Heart left ventricle (tissue), 16 donors: ENCODE results near the gene DUSP15. TPM values are rescaled to one million over a fixed set of nuclear protein-coding genes. Genes with fewer than 3 reads are reported as not detected.

Source experiments
- ATAC-seq, 4 donors: fragments of 200-7000 bp; cut with Tn5 transposase; one replicate each; pipeline ENCODE4 v1.9.1; 2020 to 2022; ENCODE audit warnings: moderate library complexity in 4 of 4, mild to moderate bottlenecking in 3 of 4, moderate number of reproducible peaks in 1 of 4
- DNase-seq, 5 donors: peaks; one replicate each; pipeline ENCODE4 v3.0.0-alpha.2; 2020
- H3K27ac ChIP-seq, 12 donors: fragments of 200-600 bp; sonication (generic) in 4 of 12; one replicate each; pipeline versions ENCODE4 v1.5.0 to v1.8.0; 2016 to 2022; ENCODE audit warnings: mild to moderate bottlenecking in 2 of 12
- H3K27me3 ChIP-seq, 9 donors: fragments of 200-600 bp; sonication (generic) in 2 of 9; one replicate each; pipeline versions ENCODE4 v1.5.1 to v1.8.0; 2016 to 2022; ENCODE audit warnings: mild to moderate bottlenecking in 3 of 9
- H3K36me3 ChIP-seq, 9 donors: fragments of 200-600 bp; sonication (generic) in 2 of 9; one replicate each; pipeline versions ENCODE4 v1.5.0 to v1.8.0; 2018 to 2022; ENCODE audit warnings: mild to moderate bottlenecking in 2 of 9
- H3K4me1 ChIP-seq, 12 donors: fragments of 200-600 bp; sonication (generic) in 4 of 12; one replicate each; pipeline versions ENCODE4 v1.5.0 to v1.8.0; 2016 to 2022; ENCODE audit warnings: mild to moderate bottlenecking in 3 of 12
- H3K4me3 ChIP-seq, 12 donors: fragments of 200-600 bp; sonication (generic) in 4 of 12; one replicate each; pipeline versions ENCODE4 v1.5.0 to v1.8.0; 2017 to 2022; ENCODE audit warnings: mild to moderate bottlenecking in 9 of 12, moderate library complexity in 4 of 12
- H3K9me3 ChIP-seq, 12 donors: fragments of 200-600 bp; sonication (generic) in 4 of 12; one replicate each; pipeline versions ENCODE4 v1.5.0 to v1.8.0; 2016 to 2022; ENCODE audit warnings: mild to moderate bottlenecking in 1 of 12
- CTCF ChIP-seq, 12 donors: fragments of 200-600 bp; sonication (generic) in 4 of 12; IDR thresholded peaks; one replicate each; pipeline versions ENCODE4 v1.5.0 to v1.8.0; 2018 to 2022; ENCODE audit warnings: antibody characterized with exemption in 12 of 12, mild to moderate bottlenecking in 5 of 12
- POLR2A ChIP-seq, 2 donors: fragments of 450-650 bp; IDR thresholded peaks; one replicate each; pipeline ENCODE4 v1.6.1; 2017; ENCODE audit warnings: antibody characterized with exemption in 2 of 2, mild to moderate bottlenecking in 2 of 2, moderate library complexity in 2 of 2
- WGBS, 4 donors: extraction: QIAGEN DNeasy Blood & Tissue Kit in 2 of 4; methylation state at CpG; one replicate each; pipeline versions ENCODE4 v1.1.5 to v1.1.7; 2013 to 2018; 5-methylcytosine and 5-hydroxymethylcytosine counted together
- intact Hi-C, 10 donors: fragments of 100-400 bp; cut with DNase I; formaldehyde crosslinking; loops; one replicate each; pipeline versions ENCODE4 v1.11.1 to v1.14.2; 2022
- polyA plus RNA-seq, 2 donors: library from polyadenylated mRNA; stranded (reverse); fragments of 200-250 nt; gene quantifications; one replicate each; pipeline ENCODE4 v1.2.3, GENCODE V29; 2013
- total RNA-seq, 9 donors: library from RNA; depleted of rRNA in 2 of 9; stranded (reverse); fragments of >200 nt in 2 of 9; fragmentation: NEBNext Ultra II Directional in 3 of 9; extraction: Animal tissue kit (Norgen Biotek cat#: 25700) in 3 of 9; gene quantifications; one replicate each; pipeline versions ENCODE4 v1.1.0 to v1.2.4, GENCODE V29; 2016 to 2023
- donor health status: ischemic (EF 13 %, LVEDD 7.1; RV severe dilation, severe dysfunction).
- donor health status: healthy with polysubstance abuse.
- donor health status: DM: no; HTN: yes; CAD: no.
- donor health status: DM: no; HTN: no; CAD: no.
- donor health status: ischemic (EF 25% LVEDD 6.9; RV normal size, moderate dysfunction).
- donor health status: ischemic (EF 25% LVEDD 5.7; RV mildly dilated, moderate dysfunction).
- donor health status: healthy.
- donor health status: DM: yes; HTN: yes; CAD: no.
- donor health status: ischemic (EF 35%, LVEDD 5.7; RV mildly dilated, moderate dysfunction).
- donor health status: nonischemic (EF 11% LVEDD 7.7; RV severe dilation, severe dysfunction).
- donor health status: DM: yes; HTN: yes; CAD: no.
- donor health status: PGD.
- donor health status: ischemic (EF 29% LVEDD 5.4; RV normal size, mild dysfunction).
- donor health status: nonischemic (EF 23%, LVEDD 6.1; RV moderate dilation, normal function).

DUSP15 gene
- total and polyA plus RNA-seq, 11 donors, result 0.68 to 7.4 (median 3.0) TPM

GRCh38 chr20:31837896-31838397 is 32.4 kb downstream of the DUSP15 start:
- H3K9me3 ChIP-seq, result no peaks in the 10 kb centered on the region
- 46 to 59% (median 55%) methylated on average over 3 of the region's 3 CpGs for WGBS, 4 donors
- no peak for TF ChIP-seq POLR2A (IDR thresholded peaks at IDR 0.05)
- intact Hi-C loops, result loop anchor here in 1 of 10 donors (10.0 kb wide), 1 partner anchor 617 kb away; no protein-coding TSS in a partner anchor
- H3K27me3 ChIP-seq, result no peaks in the 10 kb centered on the region
- ATAC-seq (peak in 2 of 4 donors; percentile 3 to 10), DNase-seq (no peak)
- H3K4me3 ChIP-seq, result no peak overlapping the region
- H3K27ac ChIP-seq, result peak overlapping the region in 10 of 12 donors; percentile 14 to 89 (median 62)
- no peaks in the 10 kb centered on the region for H3K36me3 ChIP-seq
- H3K4me1 ChIP-seq, result peaks cover 0 to 90% (median 46%) of the 10 kb centered on the region in 12 donors

- H3K4me1 ChIP-seq, result peaks cover 0 to 81% (median 37%) of the 10 kb centered on the region in 12 donors
- DNase-seq (peak in 1 of 5 donors; percentile 56), ATAC-seq (peak in 2 of 4 donors; percentile 9 to 43)
- H3K4me3 ChIP-seq, result no peak overlapping the region
- no peaks in the 10 kb centered on the region for H3K9me3 ChIP-seq
- TF ChIP-seq POLR2A (IDR thresholded peaks at IDR 0.05), result no peak
- TF ChIP-seq CTCF (IDR thresholded peaks at IDR 0.05), result no peak
- WGBS, 4 donors, result 69 to 82% (median 74%) methylated on average over 2 to 5 of the region's 5 CpGs
- intact Hi-C loops, result loop anchor here in 1 of 10 donors (10.0 kb wide), 1 partner anchor 618 kb away; no protein-coding TSS in a partner anchor
- no peaks in the 10 kb centered on the region for H3K27me3 ChIP-seq
- peak overlapping the region in 8 of 12 donors; percentile 48 to 89 (median 70) for H3K27ac ChIP-seq
- H3K36me3 ChIP-seq, result no peaks in the 10 kb centered on the region
Observed at GRCh38 chr20:31836853-31837608, 33.3 kb downstream of the DUSP15 start.

GRCh38 chr20:31835977-31836852 is 34.1 kb downstream of the DUSP15 start:
- peak; percentile 84 to 92 (median 89) for DNase-seq
- Histone ChIP-seq H3K9me3 (no peaks in the 10 kb centered on the region), H3K27ac (peak overlapping the region in 9 of 12 donors; percentile 6 to 89 (median 65)), H3K27me3 (no peaks in the 10 kb centered on the region), H3K36me3 (no peaks in the 10 kb centered on the region), H3K4me3 (no peak overlapping the region), H3K4me1 (peaks cover 0 to 73% (median 32%) of the 10 kb centered on the region in 12 donors)
- WGBS, 4 donors, result 43 to 48% (median 46%) methylated on average over 14 of the region's 14 CpGs
- intact Hi-C loops, result loop anchor here in 1 of 10 donors (10.0 kb wide), 1 partner anchor 619 kb away; no protein-coding TSS in a partner anchor
- no peak for TF ChIP-seq CTCF (IDR thresholded peaks at IDR 0.05)
- TF ChIP-seq POLR2A (IDR thresholded peaks at IDR 0.05), result no peak
- ATAC-seq, result peak; percentile 66 to 86 (median 85)

- no peak for DNase-seq
- no peak for TF ChIP-seq CTCF (IDR thresholded peaks at IDR 0.05)
- TF ChIP-seq POLR2A (IDR thresholded peaks at IDR 0.05), result no peak
- no peaks in the 10 kb centered on the region for H3K36me3 ChIP-seq
- no peaks in the 10 kb centered on the region for H3K27me3 ChIP-seq
- ATAC-seq, result no peak
- H3K4me3 ChIP-seq, result no peak overlapping the region
- no peaks in the 10 kb centered on the region for H3K9me3 ChIP-seq
- intact Hi-C loops, result loop anchor here in 1 of 10 donors (10.0 kb wide), 1 partner anchor 619 kb away; no protein-coding TSS in a partner anchor
- peak overlapping the region in 9 of 12 donors; percentile 6 to 89 (median 65) for H3K27ac ChIP-seq
- 83 to 90% (median 84%) methylated on average over 9 of the region's 9 CpGs for WGBS, 4 donors
- H3K4me1 ChIP-seq, result peaks cover 0 to 66% (median 27%) of the 10 kb centered on the region in 12 donors
Observed at GRCh38 chr20:31835554-31835953, 34.8 kb downstream of the DUSP15 start.
